Stimulated activated CD4-positive, alpha-beta T cell treated with anti-CD3 and anti-CD28 coated beads, Interleukin-12 subunit alpha, Interleukin-12 subunit beta, amount 100 ng/mL, for 4 hours (primary cell): Measurements from ENCODE around the gene BLOC1S3.
A peak's percentile ranks its signal among the peaks of the same experiment; 100 is the strongest.

Experiments used
- DNase-seq: peaks from one replicate; pipeline ENCODE4 v3.0.0-alpha.2; 2020

The BLOC1S3 gene

DNA sequence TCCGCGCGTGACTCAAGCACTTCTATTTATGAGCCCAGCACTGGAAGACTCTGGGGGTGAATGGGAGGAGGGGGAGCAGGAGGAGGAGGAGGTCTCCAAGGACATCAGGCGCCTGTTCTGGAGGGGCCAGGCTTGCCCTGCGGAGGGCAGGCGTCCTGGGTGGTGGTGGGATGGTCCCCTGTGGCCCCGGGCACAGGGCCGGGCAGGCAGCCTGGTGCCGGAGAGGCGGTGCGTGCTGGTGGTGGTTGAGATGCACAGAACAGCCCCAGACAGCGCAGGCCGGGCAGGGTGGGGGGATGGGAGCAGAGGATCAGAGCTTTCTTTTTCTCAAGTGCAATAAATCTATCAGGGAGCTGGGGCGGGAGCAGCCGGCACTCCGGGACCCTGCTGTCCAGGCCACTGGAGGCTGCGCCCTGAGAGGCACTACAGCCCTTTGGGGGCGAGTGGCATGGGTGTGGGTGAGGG, 31.8 kb upstream of the BLOC1S3 start:
- DNase-seq: no peak

DNA sequence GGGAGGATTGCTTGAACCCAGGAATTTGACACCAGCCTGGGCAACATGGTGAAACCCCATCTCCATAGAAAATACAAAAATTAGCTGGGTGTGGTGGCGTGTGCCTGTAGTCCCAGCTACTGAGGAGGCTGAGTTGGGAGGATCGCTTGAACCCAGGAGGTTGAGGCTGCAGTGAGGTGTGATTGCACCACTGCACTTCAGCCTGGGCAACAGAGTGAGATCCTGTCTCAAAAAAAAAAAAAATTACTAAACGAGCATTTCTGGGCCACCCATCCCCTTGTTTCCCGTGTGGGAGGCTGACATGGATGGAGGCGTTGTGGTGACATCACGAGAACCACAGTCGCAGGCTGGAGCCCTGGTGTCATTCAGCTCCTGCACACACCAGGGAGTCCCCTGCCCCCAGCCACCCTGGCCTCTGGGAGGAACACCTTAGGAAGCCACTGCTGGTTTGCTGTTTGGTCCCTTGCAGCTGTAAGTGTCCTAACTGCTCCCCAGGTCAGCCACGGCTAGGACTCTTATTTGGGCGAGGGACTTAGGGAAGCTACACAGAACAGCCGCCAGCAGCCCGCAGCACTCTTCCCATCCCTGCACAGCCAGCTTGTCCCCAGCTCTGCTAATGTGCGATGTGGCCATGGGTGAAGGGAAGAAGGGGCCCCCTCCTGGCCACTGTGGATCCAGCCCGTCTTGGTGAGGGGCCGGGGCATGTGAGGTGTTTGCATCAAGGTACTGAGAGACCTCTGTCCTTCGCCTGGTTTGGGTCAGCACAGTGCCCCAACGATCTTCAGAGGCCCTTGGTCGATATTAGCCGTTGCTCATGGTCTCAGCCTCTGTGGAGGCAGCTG, 30.5 kb upstream of the BLOC1S3 start:
- no peak for DNase-seq

DNA sequence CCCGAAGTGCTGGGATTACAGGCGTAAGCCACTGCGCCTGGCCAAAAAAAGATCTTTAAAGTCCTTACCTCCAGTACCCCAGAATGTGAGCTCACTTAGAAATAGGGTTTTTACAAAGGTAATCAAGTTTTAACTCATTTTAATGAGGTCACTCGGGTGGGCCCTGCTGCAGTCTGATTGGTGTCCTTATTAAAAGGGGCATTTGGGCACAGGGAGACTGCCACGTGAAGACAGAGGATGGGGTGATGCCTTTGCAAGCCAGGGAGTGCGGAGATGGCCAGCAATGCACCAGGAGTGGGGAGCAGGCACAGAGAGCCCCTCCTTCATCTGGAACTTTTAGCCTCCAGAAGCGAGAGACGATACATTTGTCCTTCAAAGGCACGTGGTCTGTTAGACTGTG, 29.5 kb upstream of the BLOC1S3 start:
- DNase-seq: no peak

DNA sequence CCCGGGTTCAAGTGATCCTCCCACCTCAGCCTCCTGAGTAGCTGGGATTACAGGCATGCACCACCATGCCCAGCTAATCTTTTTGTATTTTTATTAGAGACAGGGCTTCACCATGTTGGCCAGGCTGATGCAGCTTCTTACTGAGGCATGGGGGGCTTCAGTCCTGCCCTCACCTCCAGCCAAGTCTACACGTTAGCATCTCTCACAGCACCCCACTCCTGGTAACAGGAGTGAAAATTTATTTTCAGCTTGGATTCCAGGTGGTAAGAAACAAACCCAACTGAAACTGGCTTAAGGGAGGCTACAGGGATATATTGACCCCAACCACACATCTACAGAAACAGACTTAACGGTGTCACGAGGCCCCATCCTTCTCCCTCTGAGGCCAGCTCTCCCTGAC, 28.4 kb upstream of the BLOC1S3 start:
- no peak for DNase-seq

DNA sequence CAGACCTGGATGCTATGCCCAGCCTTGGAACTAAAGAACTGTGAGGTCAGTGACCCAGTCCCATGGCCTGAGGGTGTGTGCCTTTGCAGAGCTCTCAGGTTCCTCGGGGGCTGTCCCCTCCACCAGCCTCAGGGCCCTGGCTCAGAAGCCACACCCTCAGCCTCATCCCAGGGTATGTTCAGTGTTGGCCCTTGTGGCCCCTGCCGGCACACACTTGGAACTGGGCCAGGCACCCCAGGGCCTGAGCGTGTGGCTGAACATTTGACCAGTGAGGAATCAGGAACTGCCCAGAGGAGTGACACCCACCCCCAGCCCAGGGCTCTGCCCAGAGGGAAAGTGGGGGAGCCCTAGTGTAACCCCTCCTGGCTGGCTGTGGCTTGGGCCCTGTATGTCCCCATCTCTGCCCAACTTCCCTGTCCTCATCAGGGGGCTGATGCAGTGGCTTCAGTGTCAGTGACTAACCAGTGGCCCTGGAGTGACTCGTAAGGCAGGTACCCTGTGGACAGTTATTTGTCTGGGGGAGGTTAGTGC, 27.8 kb upstream of the BLOC1S3 start:
- no peak for DNase-seq

DNA sequence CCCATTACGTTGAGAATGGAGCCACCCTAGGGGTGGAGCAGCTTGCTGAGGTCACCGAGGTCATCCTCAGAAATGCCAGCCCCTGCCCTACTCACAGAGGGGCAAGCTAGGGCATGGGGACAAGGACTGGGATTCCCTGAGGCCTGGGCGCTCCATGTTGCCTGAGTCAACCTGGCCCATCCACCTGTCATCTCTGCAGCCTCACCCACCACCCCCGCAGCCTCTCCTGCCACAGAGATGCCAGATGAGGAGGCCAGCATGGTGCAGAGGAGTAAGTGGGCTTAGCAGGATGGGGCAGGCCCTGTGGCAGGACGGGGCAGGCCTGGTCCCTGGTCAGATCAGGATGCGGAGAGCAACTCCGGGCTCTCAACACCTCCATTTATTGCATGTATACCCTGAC, 27.3 kb upstream of the BLOC1S3 start:
- DNase-seq: no peak

DNA sequence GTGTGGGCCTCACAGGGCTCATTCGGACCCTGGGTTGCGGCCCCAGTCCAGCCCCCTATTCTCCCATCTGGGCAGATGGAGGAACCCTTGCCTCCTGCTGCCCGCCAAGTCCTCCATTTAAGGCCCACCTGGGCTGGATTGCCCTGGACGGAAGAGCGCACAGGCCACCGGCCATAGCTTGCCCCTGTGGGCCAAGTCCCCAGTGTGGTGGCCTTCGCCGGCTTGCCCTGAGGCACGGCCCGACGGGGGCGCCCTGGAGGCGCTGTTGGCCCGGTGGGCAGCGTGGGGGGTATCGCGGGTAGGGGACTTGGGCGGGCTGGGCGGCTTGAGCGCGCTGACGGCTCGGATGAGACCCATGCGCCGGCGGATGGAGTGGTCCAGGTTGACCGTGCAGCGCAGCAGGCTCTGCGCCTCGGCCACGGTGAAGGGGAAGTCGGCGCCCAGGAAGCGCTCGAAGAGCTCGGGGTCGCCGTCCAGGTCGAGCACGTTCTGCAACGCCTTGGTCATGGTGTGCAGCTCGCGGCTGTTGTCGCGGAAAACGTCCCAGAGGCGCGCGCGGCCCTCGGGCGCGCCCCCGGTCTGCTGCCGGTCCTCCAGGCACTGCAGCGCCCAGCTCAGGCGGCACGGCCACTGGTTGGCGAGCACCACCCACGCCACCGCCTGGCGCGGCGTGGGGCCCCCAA, 26.6 kb upstream of the BLOC1S3 start:
- no peak for DNase-seq

DNA sequence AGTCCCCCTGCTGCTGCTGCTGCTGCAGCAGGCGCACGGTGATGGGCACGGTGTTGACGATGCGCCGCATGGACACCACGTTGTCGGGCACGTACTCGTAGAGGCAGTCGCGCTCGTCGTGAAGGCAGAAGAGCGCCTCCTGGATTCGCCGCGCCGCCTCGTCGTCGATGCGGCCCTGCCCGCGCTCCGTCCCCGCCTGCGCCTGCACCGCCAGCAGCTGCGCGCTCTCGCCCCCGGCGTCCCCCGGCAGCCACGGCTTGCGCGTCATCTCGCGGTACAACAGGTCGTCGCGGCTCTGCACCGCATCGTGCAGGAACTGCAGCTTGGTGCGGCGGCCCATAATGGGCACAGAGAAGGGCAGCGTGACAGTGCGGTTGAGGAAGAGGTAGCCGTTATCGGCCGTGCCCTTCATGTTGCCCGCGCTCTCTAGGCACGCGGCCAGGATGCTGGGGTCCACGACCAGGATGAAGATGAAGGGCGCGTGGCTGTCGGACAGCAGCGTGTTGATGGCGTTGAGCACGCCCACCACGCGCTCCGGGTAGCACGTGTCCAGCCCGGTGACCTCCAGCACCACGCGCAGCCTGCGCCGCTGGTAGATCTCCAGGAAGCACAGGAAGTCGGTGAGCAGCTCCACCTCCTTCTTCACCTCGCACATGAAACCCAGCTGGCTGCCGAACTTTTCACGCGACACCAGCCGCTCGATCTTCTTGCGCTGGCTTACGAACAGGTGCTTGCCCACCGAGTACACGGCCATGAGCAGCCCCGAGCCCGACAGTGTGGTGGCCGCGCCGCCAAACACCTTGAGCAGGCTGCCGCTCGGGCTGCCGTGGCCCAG, 25.9 kb upstream of the BLOC1S3 start:
- peak; percentile 29 for DNase-seq

DNA sequence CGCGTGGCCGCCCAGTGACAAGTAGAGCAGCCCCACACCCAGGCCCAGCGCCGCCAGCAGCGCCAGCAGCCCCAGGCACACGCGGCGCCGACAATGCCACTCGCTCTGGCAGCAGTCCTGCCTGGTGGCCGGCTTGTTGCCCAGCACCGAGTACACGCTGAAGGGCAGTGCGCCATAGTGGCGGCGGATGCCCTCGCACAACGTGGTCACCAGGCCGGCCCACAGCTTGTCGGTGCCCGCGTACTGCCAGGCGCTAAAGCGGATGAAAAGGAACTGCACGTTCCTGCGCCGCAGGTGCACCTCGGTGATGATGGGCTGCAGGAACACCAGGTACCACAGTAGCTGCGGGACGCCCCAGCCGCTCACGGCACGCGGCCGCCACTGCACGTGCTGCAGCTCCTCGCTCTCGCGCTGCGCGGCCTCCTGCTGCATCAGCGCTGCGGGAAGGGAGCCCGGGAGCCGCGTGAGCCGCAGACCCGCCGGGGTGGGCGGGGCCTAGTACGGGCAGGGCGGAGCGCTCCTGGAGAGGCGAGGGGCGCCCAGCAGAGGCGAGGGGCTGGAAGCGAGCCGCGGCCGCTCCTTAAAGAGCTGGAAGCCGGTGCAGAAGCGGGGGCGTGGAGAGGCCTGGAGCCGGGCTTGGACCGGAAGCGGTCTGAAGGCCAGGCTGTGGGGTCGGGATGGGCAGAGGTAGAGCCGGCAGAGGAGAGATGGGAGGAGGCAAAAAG, 25.1 kb upstream of the BLOC1S3 start:
- peak; percentile 28 for DNase-seq

DNA sequence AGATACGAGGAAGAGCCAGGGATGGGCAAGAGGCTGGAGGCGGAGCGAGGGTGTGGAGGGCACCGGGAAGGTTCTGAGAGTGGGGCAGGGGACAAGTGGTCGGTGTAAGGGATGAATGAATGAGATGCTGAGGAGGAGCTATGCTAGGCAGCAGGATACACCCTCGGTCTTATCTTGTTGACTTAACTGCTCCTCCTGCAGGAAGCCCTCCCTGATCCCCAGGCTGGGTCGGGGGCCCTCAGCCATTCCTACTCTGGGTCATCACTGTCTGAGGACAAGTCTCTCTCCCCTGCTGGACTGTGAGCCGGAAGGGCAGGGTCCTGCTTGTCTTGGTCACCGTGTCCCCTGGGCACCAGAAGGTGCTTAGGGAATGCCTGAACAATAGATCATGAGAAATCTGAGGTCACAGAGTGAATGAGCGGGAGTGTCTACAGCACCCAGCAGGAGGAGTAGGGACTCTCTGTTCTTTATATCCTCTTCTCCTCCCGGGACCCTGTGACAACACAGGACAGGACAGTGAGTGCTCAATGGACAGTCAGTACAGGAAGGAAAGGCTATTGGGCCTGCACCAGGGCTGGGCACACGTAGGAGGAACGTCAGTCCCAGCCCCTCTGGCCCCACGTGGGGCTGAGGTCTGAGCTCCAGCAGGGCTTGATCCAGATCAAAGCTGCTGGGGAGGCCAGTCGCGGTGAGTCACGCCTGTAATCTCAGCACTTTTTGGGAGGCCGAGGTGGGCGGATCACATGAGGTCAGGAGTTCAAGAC, 24.3 kb upstream of the BLOC1S3 start:
- no peak for DNase-seq

DNA sequence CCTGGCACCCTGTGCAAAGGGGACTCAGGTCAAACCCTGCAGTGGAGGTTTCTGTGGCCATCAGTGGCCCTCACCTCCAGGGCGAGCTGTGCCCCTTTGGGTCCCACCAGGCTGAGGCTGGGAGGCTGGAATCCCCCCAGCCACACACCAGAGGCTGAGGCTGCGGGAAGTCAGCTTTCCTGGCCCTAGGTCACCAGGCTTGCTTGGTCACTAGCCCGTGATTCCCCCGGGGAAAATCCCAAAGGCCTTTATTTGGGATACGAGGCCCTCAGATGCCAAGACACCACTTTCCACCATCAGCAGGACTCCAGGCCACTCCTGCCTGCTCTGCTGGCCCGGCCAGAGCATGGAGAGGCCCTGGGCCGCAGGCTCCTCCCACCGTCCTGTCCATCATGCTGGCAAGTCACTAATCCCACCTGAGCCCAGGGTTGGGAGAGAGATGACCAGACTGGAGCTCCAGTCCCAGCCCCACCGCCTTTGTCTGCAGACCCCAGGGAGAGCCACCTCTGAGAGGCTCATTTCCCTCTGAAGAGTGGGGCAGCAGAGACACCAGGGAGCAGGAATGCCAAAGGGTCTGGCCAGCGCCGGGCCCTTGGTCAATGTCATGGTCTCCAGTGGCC, 22.5 kb upstream of the BLOC1S3 start:
- DNase-seq: no peak

DNA sequence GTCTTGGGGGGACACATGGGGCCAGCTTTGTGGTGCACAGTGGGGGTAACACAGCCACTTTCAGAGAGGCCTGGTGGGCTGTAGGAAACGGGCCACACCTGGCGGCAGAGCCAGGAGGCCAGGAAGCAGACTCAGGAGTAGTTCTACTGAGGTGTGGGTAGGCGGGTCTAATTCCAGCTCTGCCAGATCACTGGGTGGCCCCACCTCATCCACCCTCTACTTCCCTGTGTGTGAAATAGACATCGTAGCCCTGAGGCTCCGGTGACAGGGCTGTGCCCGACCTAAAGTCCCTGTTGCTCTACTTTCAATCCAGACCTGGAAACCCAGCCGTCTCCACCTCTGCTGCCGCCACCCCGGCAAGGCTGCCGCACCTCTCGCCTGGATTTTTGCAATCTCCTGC, 21.8 kb upstream of the BLOC1S3 start:
- no peak for DNase-seq

DNA sequence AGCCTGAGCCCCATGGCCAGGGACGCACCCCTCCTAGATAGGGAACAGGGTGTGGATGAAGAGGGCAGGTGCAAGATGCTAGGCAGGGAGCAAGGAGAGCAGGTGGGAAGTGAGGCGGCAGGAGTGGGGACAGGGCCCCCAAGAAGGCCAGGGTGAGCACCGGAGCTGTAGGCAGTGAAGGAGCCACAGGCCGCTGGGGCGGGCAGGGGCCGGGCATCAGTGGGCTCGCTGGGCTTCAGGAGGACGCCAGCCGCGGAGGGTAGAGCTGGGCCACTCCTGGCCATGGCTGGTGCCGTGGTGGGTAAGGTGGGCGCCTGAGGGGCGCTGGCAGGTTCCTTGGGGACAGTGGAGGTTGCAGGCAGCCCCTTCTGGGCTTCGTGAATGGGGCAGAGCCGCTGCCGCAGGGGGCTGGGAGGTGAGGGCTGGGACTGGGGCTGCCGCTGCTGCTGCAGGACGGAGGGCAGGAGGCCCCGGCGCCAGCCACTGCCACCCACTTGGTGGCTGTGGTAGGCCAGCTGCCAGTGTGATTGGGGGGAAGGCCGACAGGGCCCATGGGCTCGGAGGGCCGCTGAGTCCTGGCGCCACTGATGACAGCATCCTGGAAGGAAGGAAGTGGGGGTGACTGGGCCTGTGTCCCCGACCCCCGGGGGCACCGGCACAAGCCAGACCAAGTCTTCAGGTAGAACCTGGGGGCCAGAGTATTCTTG, 19.9 kb upstream of the BLOC1S3 start:
- DNase-seq: no peak

DNA sequence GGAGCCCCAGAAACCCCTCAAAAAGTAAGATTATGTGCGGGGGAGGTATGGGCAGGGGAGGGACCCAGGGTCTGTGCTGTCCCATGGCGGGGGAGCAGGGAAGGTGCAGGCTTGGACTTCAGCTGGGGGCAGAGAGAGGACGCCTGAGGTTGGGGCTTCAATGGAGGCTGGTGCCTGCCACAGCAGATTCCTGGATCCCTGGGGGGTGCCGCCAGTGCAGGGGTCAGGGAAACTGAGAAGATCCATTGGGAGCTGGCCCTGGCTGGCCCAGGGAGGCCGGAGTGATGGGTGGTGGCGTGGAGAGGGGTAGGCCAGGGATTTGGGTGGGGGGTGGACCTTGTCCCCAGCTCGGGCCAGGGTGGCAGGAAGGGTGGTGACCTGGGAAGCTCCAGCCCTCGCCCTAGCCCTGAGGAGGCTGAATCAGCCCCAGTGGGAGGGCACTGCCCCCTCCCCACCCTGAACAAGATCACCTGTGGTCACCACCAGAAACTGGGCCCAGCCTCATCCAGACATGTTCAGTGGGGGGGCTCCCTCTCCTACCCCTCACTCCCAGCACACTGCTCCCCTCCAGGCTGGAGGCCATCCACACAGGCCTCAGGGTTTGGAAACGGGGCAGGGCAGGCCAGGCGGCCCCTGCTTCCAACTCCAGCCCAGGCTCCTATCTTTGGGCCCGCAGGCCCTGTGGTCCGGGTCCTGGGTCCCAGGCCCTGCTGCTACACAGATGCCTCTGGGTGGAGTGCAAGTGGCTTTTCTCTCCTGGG, 19.2 kb upstream of the BLOC1S3 start:
- DNase-seq: no peak

DNA sequence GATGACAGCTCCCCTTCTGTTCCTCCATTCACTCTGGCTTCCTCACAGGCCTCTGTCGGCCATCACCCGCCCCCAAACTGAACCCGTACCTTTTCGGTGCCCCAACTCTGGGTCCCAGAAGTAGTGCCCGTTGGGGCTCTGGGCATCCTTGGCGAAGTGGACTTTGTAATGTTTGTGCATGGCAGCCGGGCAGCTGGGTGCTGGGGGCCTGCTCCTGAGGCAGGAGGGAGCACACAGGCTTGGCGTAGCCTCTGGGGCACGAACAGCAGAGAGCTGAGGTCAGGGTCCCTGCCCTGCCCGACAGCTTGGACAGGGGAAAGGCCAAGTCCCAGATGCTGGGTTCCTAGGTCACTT, 18.6 kb upstream of the BLOC1S3 start:
- no peak for DNase-seq

DNA sequence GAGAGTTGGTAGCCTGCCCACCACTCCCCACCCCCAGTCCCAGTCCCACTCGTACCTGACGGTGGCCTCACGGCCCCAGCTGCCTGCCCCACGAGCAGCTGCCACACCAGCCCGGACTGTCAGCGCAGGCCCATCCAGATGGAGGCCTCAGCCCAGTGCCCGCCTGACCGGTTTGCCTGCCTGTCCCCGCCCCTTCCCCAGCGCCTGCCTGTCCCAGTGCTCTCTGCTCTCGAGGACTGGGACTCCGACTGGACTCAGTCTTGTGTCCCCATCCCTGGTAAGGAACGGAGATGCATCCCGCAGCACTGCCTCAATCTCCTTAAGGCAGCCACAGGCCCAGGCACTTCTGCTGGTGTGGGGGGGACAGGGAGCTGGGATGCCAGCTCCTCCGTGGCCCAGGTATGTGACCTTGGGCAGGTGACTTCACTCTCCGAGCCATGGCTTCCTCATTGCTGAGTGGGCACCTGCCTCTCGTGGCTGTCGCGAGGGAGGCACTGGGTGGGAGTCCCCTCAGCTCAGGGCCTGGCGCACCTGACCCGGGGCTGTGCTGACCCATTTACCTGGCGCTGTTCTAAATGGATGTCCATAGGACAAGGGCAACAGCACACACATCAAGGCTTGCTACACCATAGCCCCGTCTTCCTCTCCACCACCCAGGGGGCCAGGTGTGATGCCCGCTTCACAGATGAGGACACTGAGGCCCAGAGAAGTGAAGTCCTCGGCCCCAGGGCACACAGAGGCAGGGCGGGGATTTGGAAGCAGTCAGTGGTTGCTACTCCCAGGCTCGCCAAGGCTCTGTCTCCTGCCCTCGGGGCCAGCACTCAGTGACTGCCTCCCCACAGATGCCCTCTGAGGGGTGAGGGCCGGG, 17.5 kb upstream of the BLOC1S3 start, which contains the start of gene NKPD1:
Gene NKPD1 (minus strand): TSS at position 113 of the 868 bp plus-strand sequence. CDS start 832 bp downstream, outside the sequence.
- DNase-seq: no peak

DNA sequence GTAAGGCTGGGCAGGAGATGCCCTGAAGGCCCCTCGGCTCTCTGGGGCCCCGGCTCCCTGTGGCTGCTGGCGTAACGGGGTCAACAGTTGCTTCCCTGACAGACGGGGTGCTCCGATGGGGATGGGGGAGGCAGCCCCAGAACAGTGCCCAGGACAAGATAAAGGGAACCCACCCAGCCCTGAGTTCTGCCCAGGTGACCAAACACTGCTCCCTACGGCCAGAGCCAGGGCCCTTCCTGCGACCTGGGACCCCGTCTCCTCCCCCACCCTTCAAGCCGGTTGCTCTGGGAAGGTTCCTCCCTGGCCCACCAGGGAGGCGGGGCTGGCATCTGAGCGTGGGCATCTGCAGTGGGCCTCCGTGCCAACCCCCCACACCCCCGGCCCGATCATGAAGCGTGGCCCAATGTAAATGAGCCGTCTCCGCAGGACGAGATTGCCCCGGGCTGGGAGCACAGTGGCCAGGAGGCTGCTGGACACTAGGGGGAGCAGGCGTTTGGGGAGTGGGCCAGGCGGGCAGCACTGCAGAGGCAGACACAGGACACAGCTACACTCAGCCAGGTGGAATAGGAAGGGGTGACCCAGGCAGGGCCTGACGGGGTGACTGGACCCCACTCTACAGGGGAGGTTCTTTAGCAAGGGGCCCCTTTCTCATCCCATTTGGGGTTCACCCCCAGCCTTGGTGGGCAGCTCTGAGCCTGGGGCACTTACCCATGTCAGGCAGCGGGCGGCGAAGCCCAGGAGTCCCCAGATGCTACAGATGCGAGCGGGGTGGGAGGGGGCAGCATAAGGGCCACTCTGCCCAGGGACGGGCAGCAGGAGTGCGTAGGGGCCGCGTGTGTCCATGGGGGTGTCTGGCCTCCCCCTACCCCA, 16.6 kb upstream of the BLOC1S3 start:
- DNase-seq: no peak
